ENCODE data around the gene CCDC178. TPM values are rescaled to one million over a fixed set of nuclear protein-coding genes. Genes with fewer than 3 reads are reported as not detected.

CCDC178 gene
- total and polyA plus RNA-seq, 2 donors from 2014 or later = 3.7 to 4.6 TPM

DNA sequence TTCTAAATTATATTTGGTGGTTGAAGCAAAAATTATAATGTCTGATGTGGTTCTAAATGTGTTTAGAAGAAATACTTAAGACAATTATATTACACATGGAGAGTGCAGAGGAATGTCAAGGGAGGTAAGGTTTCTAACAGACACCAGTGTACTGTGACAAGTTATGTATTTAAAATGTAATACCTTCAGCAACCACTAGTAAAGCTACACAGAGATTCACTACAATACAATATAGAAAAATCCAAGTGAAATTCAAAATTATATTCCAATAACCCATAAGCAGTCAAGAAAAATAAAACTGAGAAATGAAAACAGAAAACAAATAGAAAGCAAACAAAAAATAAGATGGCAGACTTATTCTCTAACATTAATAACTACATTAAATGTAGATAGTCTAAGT, 418.2 kb downstream of the CCDC178 start:
- no peak overlapping the region for H3K9ac ChIP-seq (ENCODE audit: low read length in 3 of 3)
- intact Hi-C loops (cut with DNase I) = no loop called here
- no peak overlapping the region for H3K4me3 ChIP-seq (ENCODE audit: low read length in 3 of 3)
- TF ChIP-seq, protein P1, sequence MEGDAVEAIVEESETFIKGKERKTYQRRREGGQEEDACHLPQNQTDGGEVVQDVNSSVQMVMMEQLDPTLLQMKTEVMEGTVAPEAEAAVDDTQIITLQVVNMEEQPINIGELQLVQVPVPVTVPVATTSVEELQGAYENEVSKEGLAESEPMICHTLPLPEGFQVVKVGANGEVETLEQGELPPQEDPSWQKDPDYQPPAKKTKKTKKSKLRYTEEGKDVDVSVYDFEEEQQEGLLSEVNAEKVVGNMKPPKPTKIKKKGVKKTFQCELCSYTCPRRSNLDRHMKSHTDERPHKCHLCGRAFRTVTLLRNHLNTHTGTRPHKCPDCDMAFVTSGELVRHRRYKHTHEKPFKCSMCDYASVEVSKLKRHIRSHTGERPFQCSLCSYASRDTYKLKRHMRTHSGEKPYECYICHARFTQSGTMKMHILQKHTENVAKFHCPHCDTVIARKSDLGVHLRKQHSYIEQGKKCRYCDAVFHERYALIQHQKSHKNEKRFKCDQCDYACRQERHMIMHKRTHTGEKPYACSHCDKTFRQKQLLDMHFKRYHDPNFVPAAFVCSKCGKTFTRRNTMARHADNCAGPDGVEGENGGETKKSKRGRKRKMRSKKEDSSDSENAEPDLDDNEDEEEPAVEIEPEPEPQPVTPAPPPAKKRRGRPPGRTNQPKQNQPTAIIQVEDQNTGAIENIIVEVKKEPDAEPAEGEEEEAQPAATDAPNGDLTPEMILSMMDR (IDR thresholded peaks at IDR 0.05; ENCODE audit: borderline replicate concordance, extremely low read depth, insufficient read depth) = no peak
- DNase-seq = no peak
- FAIRE-seq = peak; percentile 25
- no peak overlapping the region for H3K27ac ChIP-seq (ENCODE audit: low read depth in 2 of 2, low read length in 2 of 2)
- no peaks in the 10 kb centered on the region for H3K36me3 ChIP-seq (ENCODE audit: control insufficient read depth in 2 of 3, insufficient read depth in 3 of 3, low read length in 3 of 3)
- no peaks in the 10 kb centered on the region for H3K9me3 ChIP-seq (ENCODE audit: control insufficient read depth in 2 of 3, insufficient read depth in 1 of 3, low read length in 3 of 3)
- H3K27me3 ChIP-seq (ENCODE audit: control insufficient read depth, insufficient read depth, low read length) = no peaks in the 10 kb centered on the region
- no peaks in the 10 kb centered on the region for H3K4me1 ChIP-seq (ENCODE audit: control insufficient read depth in 2 of 3, insufficient read depth in 2 of 3, low read depth in 1 of 3, low read length in 3 of 3)

DNA sequence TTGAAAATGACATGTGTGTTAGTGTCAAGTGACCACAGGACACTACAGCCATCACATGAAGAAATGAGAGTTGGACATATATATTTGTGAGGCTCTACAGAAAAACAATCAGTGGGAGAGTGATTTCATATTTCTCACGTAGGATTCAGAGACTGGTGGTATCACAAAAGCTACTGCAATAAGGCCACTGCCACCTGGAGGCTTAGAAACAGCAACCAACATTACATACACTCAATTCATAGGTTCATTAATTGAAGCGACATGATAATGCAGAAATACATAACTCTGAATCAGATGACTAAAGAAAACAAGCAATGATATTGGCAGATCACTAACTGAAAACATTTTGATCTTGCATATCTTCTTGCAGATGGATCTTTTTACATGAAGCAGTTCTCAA, 419.6 kb downstream of the CCDC178 start:
- no peak for FAIRE-seq
- Histone ChIP-seq H3K4me3 (ENCODE audit: low read length in 3 of 3) (no peak overlapping the region), H3K27ac (ENCODE audit: low read depth in 2 of 2, low read length in 2 of 2) (no peak overlapping the region), H3K9me3 (ENCODE audit: control insufficient read depth in 2 of 3, insufficient read depth in 1 of 3, low read length in 3 of 3) (no peaks in the 10 kb centered on the region), H3K27me3 (ENCODE audit: control insufficient read depth, insufficient read depth, low read length) (no peaks in the 10 kb centered on the region), H3K4me1 (ENCODE audit: control insufficient read depth in 2 of 3, insufficient read depth in 2 of 3, low read depth in 1 of 3, low read length in 3 of 3) (no peaks in the 10 kb centered on the region), H3K9ac (ENCODE audit: low read length in 3 of 3) (no peak overlapping the region), H3K36me3 (ENCODE audit: control insufficient read depth in 2 of 3, insufficient read depth in 3 of 3, low read length in 3 of 3) (no peaks in the 10 kb centered on the region)
- TF ChIP-seq, protein P1 (IDR thresholded peaks at IDR 0.05; ENCODE audit: borderline replicate concordance, extremely low read depth, insufficient read depth) = no peak
- intact Hi-C loops (cut with DNase I) = no loop called here
- no peak for DNase-seq

DNA sequence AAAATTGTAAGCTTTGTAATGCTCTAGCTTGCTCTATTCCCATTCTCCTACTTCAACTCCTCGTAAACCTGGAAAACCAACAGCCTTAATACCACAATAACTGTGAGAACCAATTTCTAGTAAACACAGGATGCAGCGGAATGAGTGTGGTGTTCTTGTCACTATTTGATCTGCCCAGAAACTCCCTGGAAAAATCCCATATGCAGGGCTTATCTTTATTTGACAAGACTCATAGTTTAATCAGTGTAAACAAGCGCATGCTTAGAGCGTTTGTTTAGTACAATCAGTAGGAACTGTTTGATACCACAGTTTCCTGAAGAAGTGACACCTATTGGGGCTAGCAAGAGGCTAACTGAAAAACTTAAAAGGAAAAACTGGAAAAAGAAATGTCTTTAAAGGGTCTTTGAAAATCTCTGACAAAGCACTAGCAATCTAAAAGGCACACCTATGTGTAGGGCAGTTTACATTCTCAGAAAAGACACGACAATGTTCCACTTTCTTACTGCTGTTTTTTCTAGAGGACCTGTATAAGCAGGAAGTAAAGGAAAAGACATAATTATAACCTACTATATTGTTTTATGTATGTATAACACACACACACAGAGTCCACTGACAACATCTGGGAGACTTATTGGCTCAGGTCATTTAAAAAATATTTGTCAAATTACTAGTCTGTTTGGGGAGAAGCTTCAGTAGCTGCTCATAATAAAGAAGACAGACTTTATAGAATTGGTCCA, 426.3 kb downstream of the CCDC178 start:
- Histone ChIP-seq H3K4me3 (ENCODE audit: low read length in 3 of 3) (no peak overlapping the region), H3K9ac (ENCODE audit: low read length in 3 of 3) (no peak overlapping the region), H3K27me3 (ENCODE audit: control insufficient read depth, insufficient read depth, low read length) (no peaks in the 10 kb centered on the region), H3K9me3 (ENCODE audit: control insufficient read depth in 2 of 3, insufficient read depth in 1 of 3, low read length in 3 of 3) (no peaks in the 10 kb centered on the region), H3K36me3 (ENCODE audit: control insufficient read depth in 2 of 3, insufficient read depth in 3 of 3, low read length in 3 of 3) (no peaks in the 10 kb centered on the region), H3K27ac (ENCODE audit: low read depth in 2 of 2, low read length in 2 of 2) (no peak overlapping the region), H3K4me1 (ENCODE audit: control insufficient read depth in 2 of 3, insufficient read depth in 2 of 3, low read depth in 1 of 3, low read length in 3 of 3) (no peaks in the 10 kb centered on the region)
- TF ChIP-seq, protein P1 (IDR thresholded peaks at IDR 0.05; ENCODE audit: borderline replicate concordance, extremely low read depth, insufficient read depth) = no peak
- DNase-seq (no peak), FAIRE-seq (no peak)
- intact Hi-C loops (cut with DNase I) = no loop called here
